RWPE2 (cell line): Measurements from ENCODE around the gene STX1B.

Source experiments
- ATAC-seq: fragments of 200-7000 bp; cut with Tn5 transposase; 3 replicates; pipeline ENCODE4 v1.9.1; 2021; ENCODE audit warnings: low read depth
- DNase-seq: peaks from one replicate; pipeline ENCODE4 v3.0.0-alpha.2; 2020; ENCODE audit warnings: low spot score
- H3K27ac ChIP-seq: fragments of 450-650 bp; 2 replicates; pipeline ENCODE4 v1.5.1; 2017; ENCODE audit warnings: mild to moderate bottlenecking; ENCODE audit not compliant: poor library complexity, severe bottlenecking
- H3K27me3 ChIP-seq: fragments of 250-450 bp; sonication (Bioruptor Pico); 2 replicates; pipeline ENCODE4 v1.5.1; 2021; ENCODE audit warnings: mild to moderate bottlenecking, moderate library complexity; ENCODE audit not compliant: insufficient read depth, poor library complexity, severe bottlenecking
- H3K36me3 ChIP-seq: fragments of 250-450 bp; sonication (Bioruptor Pico); 2 replicates; pipeline ENCODE4 v1.5.1; 2020; ENCODE audit warnings: low read depth, mild to moderate bottlenecking, moderate library complexity
- H3K4me1 ChIP-seq: fragments of 250-450 bp; sonication (Bioruptor Pico); 2 replicates; pipeline ENCODE4 v1.5.1; 2021; ENCODE audit warnings: mild to moderate bottlenecking, moderate library complexity; ENCODE audit not compliant: insufficient read depth, poor library complexity, severe bottlenecking
- H3K4me3 ChIP-seq: fragments of 250-450 bp; sonication (Bioruptor Pico); 2 replicates; pipeline ENCODE4 v1.5.1; 2021; ENCODE audit warnings: mild to moderate bottlenecking, moderate library complexity; ENCODE audit not compliant: severe bottlenecking
- H3K9me3 ChIP-seq: fragments of 250-450 bp; sonication (Bioruptor Pico); 2 replicates; pipeline ENCODE4 v1.5.1; 2021; ENCODE audit warnings: mild to moderate bottlenecking, moderate library complexity; ENCODE audit not compliant: severe bottlenecking
- TF ChIP-seq, protein P1 (sequence below): fragments of 450-650 bp; IDR thresholded peaks from one replicate; pipeline ENCODE4 v1.5.1; 2017; ENCODE audit warnings: mild to moderate bottlenecking, moderate library complexity; ENCODE audit not compliant: poor library complexity, severe bottlenecking

The STX1B gene

DNA sequence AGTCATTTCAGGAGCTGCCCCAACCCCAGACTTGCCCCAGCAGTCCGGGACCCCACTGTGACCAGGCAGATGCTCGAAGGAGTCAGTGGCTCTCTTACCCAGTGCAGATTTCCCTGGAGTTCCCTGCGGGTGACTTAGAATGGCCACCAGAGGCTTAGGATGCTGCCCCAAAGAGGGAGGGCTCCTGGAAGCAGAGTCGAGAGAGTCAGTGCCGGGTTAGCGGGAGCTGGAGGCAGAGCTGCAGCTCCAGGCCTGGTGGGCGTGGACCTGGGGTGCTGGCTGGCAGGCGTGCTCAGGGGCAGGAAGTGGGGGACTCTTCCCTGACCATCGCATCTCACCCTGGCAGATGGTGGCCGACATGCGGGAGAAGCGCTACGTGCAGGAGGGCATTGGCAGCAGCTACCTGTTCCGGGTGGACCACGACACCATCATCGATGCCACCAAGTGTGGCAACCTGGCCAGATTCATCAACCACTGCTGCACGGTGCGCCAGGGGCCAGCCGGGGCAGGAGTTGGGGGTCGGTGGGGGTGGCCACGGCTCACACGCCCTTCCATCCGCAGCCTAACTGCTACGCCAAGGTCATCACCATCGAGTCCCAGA is 27.0 kb downstream of the STX1B start:
- no peak for DNase-seq

DNA sequence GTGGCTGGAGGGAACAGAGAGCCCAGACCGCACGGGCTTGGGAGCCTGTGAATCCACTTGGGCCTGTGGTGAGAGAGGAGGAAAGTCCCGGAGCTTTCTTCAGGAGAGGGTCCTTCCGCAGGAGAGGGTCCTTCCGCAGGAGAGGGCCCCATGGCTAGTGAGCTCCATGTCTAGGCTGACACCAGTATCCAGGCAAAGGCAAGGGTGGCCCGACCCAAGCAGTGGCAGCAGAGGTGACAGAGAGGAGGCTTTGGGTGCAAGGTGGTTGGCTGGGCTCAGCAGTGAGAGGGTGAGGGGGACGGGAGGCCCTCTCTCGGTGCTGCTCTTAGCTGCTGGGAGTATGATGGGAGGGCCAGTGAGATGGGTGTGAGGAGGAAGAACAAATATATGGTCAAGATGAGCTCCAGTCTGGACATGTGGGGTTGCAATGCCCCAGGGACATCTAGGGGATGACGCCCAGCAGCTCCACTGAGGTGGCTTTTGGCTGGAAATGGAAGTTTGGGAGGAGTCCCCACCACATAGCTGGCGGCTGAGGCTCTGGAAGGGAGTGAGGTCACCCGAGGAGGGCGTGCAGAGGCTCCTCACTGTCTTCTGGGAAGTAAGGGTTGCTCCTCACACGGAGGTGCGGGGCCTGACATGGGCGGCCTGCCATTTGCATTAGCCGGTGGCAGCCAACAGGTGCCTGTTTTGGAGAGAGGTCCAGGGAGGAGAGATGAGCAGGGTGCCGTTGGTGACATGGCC is 27.7 kb downstream of the STX1B start:
- no peaks in the 10 kb centered on the region for H3K9me3 ChIP-seq
- no peaks in the 10 kb centered on the region for H3K27me3 ChIP-seq
- no peaks in the 10 kb centered on the region for H3K4me1 ChIP-seq
- TF ChIP-seq, protein P1, sequence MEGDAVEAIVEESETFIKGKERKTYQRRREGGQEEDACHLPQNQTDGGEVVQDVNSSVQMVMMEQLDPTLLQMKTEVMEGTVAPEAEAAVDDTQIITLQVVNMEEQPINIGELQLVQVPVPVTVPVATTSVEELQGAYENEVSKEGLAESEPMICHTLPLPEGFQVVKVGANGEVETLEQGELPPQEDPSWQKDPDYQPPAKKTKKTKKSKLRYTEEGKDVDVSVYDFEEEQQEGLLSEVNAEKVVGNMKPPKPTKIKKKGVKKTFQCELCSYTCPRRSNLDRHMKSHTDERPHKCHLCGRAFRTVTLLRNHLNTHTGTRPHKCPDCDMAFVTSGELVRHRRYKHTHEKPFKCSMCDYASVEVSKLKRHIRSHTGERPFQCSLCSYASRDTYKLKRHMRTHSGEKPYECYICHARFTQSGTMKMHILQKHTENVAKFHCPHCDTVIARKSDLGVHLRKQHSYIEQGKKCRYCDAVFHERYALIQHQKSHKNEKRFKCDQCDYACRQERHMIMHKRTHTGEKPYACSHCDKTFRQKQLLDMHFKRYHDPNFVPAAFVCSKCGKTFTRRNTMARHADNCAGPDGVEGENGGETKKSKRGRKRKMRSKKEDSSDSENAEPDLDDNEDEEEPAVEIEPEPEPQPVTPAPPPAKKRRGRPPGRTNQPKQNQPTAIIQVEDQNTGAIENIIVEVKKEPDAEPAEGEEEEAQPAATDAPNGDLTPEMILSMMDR, result no peak
- H3K4me3 ChIP-seq, result no peak overlapping the region
- ATAC-seq, result no peak
- H3K27ac ChIP-seq, result no peak overlapping the region
- no peak for DNase-seq
- peaks cover 31% of the 10 kb centered on the region for H3K36me3 ChIP-seq

More for the DNA sequence above, 27.0 kb downstream of the STX1B start:
- Histone ChIP-seq H3K27ac (no peak overlapping the region), H3K9me3 (no peaks in the 10 kb centered on the region), H3K4me3 (no peak overlapping the region), H3K27me3 (no peaks in the 10 kb centered on the region), H3K36me3 (peaks cover 29% of the 10 kb centered on the region), H3K4me1 (no peaks in the 10 kb centered on the region)
- no peak for ATAC-seq
- TF ChIP-seq, protein P1, result no peak

DNA sequence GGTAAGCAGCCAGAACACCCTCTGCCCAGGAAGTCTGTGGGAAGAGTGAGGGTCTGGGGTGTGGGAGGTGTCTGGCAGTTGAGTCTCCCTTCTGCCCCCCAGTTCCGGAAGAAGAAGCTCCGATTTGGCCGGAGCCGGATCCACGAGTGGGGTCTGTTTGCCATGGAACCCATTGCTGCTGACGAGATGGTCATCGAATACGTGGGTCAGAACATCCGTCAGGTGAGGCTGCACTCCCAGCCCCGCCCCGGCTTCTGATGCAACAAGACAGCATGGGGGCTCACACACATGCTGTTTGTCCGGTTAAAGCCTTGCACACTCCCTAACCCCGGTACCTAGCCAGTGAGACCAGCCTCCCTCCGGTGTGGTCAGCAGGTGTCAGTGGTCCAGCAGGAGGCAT is 29.5 kb downstream of the STX1B start:
- DNase-seq, result no peak
- Histone ChIP-seq H3K27me3 (no peaks in the 10 kb centered on the region), H3K4me3 (no peak overlapping the region), H3K27ac (no peak overlapping the region), H3K4me1 (no peaks in the 10 kb centered on the region), H3K36me3 (peaks cover 44% of the 10 kb centered on the region), H3K9me3 (no peaks in the 10 kb centered on the region)
- ATAC-seq, result no peak
- TF ChIP-seq, protein P1, result no peak

DNA sequence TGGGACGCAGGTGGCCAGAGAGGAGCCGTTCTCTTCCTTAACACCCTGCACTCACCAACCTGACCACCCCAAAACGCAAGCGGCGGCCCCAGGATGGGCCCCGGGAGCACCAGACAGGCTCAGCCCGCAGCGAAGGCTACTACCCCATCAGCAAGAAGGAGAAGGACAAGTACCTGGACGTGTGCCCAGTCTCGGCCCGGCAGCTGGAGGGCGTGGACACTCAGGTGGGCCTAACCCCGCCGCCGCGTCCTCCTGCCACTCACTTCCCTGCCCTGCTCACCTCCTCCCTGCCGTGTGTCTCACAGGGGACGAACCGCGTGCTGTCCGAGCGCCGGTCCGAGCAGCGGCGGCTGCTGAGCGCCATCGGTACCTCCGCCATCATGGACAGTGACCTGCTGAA is 30.0 kb downstream of the STX1B start:
- H3K36me3 ChIP-seq, result peaks cover 49% of the 10 kb centered on the region

More for the DNA sequence above, 30.0 kb downstream of the STX1B start:
- ATAC-seq, result no peak
- no peak overlapping the region for H3K4me3 ChIP-seq
- H3K27ac ChIP-seq, result no peak overlapping the region
- no peaks in the 10 kb centered on the region for H3K27me3 ChIP-seq
- TF ChIP-seq, protein P1, result no peak
- no peaks in the 10 kb centered on the region for H3K9me3 ChIP-seq
- no peaks in the 10 kb centered on the region for H3K4me1 ChIP-seq
- peak; percentile 70 for DNase-seq
